IMR-90 (cell line): ENCODE results near the gene AGTPBP1.

Experiments used
- BHLHE40 ChIP-seq: fragments of 150-350 bp; IDR thresholded peaks from 2 replicates; pipeline ENCODE4 v1.6.1; 2016; ENCODE audit warnings: mild to moderate bottlenecking, low read depth, low read length
- ELK1 ChIP-seq: fragments of 150-350 bp; IDR thresholded peaks from 2 replicates; pipeline ENCODE4 v1.6.1; 2016; ENCODE audit warnings: low read depth, mild to moderate bottlenecking, low read length, moderate library complexity, borderline replicate concordance
- TF ChIP-seq, protein P1 (sequence below): conservative IDR thresholded peaks from 2 replicates; pipeline ENCODE4 v1.5.1; 2012; ENCODE audit warnings: mild to moderate bottlenecking, low read depth, low read length, improper control_type of control experiment

GRCh38 chr9:85615792-85616191, 126.0 kb downstream of the AGTPBP1 start:
- TF ChIP-seq, protein P1, sequence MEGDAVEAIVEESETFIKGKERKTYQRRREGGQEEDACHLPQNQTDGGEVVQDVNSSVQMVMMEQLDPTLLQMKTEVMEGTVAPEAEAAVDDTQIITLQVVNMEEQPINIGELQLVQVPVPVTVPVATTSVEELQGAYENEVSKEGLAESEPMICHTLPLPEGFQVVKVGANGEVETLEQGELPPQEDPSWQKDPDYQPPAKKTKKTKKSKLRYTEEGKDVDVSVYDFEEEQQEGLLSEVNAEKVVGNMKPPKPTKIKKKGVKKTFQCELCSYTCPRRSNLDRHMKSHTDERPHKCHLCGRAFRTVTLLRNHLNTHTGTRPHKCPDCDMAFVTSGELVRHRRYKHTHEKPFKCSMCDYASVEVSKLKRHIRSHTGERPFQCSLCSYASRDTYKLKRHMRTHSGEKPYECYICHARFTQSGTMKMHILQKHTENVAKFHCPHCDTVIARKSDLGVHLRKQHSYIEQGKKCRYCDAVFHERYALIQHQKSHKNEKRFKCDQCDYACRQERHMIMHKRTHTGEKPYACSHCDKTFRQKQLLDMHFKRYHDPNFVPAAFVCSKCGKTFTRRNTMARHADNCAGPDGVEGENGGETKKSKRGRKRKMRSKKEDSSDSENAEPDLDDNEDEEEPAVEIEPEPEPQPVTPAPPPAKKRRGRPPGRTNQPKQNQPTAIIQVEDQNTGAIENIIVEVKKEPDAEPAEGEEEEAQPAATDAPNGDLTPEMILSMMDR = no peak
- no peak for TF ChIP-seq BHLHE40
- TF ChIP-seq ELK1 = no peak
